ENCODE data around the gene BOLA1.

Gene BOLA1

DNA sequence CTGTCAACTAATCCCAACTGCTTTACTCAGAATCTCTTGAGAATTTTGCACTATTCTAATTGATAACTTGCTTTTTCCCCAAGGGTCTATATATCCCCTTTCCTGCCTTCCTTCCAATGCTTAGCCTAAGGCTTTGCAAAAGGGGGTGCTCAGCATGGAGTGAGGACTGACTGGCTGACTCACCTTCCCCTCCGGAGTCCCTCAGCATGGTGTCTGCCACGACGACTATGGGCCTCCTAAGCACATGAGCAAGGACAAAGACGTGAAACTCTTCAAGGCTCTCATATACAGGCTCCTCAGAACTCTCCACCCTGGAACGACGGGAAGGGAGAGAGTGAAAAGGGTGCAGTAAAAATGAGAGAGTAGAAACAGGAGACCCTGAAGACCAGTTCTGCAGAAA, 50.5 kb downstream of the BOLA1 start:
- H3K4me1 ChIP-seq (ENCODE audit: low read depth, poor library complexity, severe bottlenecking), result no peaks in the 10 kb centered on the region
- H3K4me2 ChIP-seq, result no peak overlapping the region
- TF ChIP-seq, protein P1, sequence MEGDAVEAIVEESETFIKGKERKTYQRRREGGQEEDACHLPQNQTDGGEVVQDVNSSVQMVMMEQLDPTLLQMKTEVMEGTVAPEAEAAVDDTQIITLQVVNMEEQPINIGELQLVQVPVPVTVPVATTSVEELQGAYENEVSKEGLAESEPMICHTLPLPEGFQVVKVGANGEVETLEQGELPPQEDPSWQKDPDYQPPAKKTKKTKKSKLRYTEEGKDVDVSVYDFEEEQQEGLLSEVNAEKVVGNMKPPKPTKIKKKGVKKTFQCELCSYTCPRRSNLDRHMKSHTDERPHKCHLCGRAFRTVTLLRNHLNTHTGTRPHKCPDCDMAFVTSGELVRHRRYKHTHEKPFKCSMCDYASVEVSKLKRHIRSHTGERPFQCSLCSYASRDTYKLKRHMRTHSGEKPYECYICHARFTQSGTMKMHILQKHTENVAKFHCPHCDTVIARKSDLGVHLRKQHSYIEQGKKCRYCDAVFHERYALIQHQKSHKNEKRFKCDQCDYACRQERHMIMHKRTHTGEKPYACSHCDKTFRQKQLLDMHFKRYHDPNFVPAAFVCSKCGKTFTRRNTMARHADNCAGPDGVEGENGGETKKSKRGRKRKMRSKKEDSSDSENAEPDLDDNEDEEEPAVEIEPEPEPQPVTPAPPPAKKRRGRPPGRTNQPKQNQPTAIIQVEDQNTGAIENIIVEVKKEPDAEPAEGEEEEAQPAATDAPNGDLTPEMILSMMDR (conservative IDR thresholded peaks at IDR 0.05; ENCODE audit: low read depth, low read length), result no peak
- H4K20me1 ChIP-seq (ENCODE audit: insufficient read depth), result no peaks in the 10 kb centered on the region
- H2AFZ ChIP-seq (ENCODE audit: low read depth), result no peak overlapping the region
- no peak overlapping the region for H3K9ac ChIP-seq
- H3K36me3 ChIP-seq (ENCODE audit: insufficient read depth), result no peaks in the 10 kb centered on the region; the same call in 1 of the 2 replicates
- no peaks in the 10 kb centered on the region for H3K79me2 ChIP-seq (ENCODE audit: insufficient read depth, low read depth)
- H3K27me3 ChIP-seq (ENCODE audit: insufficient read depth, low read depth), result no peaks in the 10 kb centered on the region
- H3K4me3 ChIP-seq (IDR thresholded peaks at IDR 0.05; ENCODE audit: insufficient read depth, low read depth, low read length), result no peak overlapping the region
- no peak overlapping the region for H3K27ac ChIP-seq
